ENCODE data around the gene CPXM1. TPM values are rescaled to one million over a fixed set of nuclear protein-coding genes. Genes with fewer than 3 reads are reported as not detected.

CPXM1 gene
- total RNA-seq, 4 donors from 2014 or later, result 1.9 to 7.1 (median 2.3) TPM; not detected in 1

DNA sequence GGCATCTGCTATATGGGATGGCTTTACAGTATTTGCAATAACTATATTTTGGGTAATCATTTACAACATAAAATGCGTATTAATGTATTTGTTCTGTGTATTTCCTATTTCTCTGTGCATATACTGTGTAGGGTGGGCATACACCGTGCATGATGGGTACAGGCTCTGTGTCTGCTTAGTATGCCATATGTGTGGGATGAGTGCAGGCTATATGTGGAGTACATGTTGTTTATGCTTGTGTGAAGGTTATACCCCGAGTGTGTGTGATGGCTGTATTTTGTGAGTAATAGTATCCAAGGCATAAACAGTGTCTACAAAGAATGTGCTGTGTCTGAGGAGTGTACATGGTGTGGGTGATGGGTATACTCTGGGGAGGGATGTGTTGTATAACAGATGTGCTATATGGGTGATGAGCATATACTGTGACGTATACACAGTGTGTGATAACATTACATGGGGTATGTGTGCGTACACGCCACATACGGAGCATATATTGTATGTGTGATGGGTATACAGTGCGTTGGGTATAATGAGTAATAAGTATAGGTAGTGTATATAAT is 52.7 kb downstream of the CPXM1 start:
- WGBS, 2 donors (ENCODE audit: low coverage in 1 of 2), result 76 to 77% methylated on average over 7 to 8 of the region's 8 CpGs
- Histone ChIP-seq H3K27me3 (peaks cover 39% of the 10 kb centered on the region), H3K9me3 (no peaks in the 10 kb centered on the region), H3K36me3 (no peaks in the 10 kb centered on the region), H3K4me3 (no peak overlapping the region), H3K27ac (no peak overlapping the region), H3K4me1 (peaks cover 0 to 26% (median 10%) of the 10 kb centered on the region in 3 donors)
- TF ChIP-seq, protein P1, sequence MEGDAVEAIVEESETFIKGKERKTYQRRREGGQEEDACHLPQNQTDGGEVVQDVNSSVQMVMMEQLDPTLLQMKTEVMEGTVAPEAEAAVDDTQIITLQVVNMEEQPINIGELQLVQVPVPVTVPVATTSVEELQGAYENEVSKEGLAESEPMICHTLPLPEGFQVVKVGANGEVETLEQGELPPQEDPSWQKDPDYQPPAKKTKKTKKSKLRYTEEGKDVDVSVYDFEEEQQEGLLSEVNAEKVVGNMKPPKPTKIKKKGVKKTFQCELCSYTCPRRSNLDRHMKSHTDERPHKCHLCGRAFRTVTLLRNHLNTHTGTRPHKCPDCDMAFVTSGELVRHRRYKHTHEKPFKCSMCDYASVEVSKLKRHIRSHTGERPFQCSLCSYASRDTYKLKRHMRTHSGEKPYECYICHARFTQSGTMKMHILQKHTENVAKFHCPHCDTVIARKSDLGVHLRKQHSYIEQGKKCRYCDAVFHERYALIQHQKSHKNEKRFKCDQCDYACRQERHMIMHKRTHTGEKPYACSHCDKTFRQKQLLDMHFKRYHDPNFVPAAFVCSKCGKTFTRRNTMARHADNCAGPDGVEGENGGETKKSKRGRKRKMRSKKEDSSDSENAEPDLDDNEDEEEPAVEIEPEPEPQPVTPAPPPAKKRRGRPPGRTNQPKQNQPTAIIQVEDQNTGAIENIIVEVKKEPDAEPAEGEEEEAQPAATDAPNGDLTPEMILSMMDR (IDR thresholded peaks at IDR 0.05), result no peak
- TF ChIP-seq EP300 (IDR thresholded peaks at IDR 0.05), result no peak
- TF ChIP-seq POLR2A (IDR thresholded peaks at IDR 0.05), result no peak
- TF ChIP-seq POLR2AphosphoS5 (IDR thresholded peaks at IDR 0.05), result no peak
- no peak for ATAC-seq

DNA sequence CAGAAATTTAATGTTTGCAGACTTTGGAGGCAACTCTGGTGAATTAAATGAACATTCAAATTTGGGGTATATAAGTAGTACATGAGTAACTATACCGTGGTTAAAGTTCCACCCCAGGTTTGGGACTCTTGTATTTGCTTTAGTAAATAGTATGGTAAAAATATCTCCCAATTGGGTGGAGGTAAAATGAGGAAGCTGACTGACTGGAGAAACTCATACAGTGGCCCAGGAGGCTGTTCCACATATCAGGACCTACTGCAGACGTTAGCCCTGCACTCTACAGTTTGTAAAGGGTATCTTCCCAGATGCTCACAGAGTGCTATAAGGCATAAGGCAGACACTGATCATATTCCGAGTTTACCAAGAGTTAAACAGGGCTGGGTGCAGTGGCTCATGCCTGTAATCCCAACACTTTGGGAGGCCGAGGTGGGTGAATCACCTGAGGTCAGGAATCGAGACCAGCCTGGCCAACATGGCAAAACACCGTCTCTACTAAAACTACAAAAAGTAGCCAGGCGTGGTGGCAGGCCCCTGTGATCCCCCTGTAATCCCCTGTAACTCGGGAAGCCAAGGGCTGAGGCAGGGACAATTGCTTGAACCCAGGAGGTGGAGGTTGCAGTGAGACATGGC is 53.7 kb downstream of the CPXM1 start:
- Histone ChIP-seq H3K36me3 (no peaks in the 10 kb centered on the region), H3K9me3 (no peaks in the 10 kb centered on the region), H3K4me1 (peaks cover 0 to 16% (median 3%) of the 10 kb centered on the region in 3 donors), H3K4me3 (no peak overlapping the region), H3K27me3 (peaks cover 29% of the 10 kb centered on the region), H3K27ac (no peak overlapping the region)
- no peak for TF ChIP-seq EP300 (IDR thresholded peaks at IDR 0.05)
- TF ChIP-seq, protein P1 (IDR thresholded peaks at IDR 0.05), result no peak
- no peak for TF ChIP-seq POLR2A (IDR thresholded peaks at IDR 0.05)
- TF ChIP-seq POLR2AphosphoS5 (IDR thresholded peaks at IDR 0.05), result no peak
- WGBS, 2 donors (ENCODE audit: low coverage in 1 of 2), result 52 to 67% methylated on average over 4 to 5 of the region's 8 CpGs
- ATAC-seq, result no peak

DNA sequence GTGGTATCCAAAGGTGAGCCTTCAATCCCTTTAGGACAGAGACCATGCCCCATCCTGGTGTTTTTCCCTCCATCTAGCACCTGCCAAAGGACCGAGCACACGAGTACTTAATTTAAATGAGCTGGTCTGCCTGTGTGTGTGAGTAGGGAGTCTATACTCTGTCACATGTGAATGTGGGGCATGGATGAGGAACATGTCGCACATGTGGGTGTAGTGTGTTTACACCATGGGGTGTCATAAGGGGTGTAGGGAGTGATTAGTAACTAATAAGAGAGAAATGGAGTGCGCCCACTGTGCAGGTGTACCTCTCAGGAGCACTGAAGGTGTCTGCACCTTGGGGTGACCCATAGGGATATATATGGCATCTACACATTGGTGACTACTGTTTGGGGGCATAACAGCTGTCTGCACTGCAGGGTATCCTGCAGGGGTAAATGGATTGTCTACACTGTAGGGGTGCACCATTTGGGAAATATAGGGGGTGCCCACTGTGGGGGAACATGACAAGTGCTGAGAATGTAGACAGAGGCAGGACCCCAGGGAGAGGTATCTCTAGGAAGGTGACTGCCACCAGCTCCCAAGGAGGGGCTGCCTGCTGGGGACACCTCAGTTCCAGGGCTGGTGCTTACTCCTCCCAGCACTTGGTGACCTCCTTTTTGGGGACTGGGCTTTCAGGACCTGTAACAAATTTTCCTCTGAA is 54.3 kb downstream of the CPXM1 start:
- peaks cover 22% of the 10 kb centered on the region for H3K27me3 ChIP-seq
- H3K4me3 ChIP-seq, result no peak overlapping the region
- no peak for ATAC-seq
- H3K27ac ChIP-seq, result no peak overlapping the region
- H3K36me3 ChIP-seq, result no peaks in the 10 kb centered on the region
- no peaks in the 10 kb centered on the region for H3K9me3 ChIP-seq
- H3K4me1 ChIP-seq, result peaks cover 0 to 9% (median 0%) of the 10 kb centered on the region in 3 donors
- 82 to 100% methylated on average over 1 to 3 of the region's 4 CpGs for WGBS, 2 donors (ENCODE audit: low coverage in 1 of 2)
- TF ChIP-seq EP300 (IDR thresholded peaks at IDR 0.05) (no peak), POLR2AphosphoS5 (IDR thresholded peaks at IDR 0.05) (no peak), POLR2A (IDR thresholded peaks at IDR 0.05) (no peak)
- TF ChIP-seq, protein P1 (IDR thresholded peaks at IDR 0.05), result no peak

DNA sequence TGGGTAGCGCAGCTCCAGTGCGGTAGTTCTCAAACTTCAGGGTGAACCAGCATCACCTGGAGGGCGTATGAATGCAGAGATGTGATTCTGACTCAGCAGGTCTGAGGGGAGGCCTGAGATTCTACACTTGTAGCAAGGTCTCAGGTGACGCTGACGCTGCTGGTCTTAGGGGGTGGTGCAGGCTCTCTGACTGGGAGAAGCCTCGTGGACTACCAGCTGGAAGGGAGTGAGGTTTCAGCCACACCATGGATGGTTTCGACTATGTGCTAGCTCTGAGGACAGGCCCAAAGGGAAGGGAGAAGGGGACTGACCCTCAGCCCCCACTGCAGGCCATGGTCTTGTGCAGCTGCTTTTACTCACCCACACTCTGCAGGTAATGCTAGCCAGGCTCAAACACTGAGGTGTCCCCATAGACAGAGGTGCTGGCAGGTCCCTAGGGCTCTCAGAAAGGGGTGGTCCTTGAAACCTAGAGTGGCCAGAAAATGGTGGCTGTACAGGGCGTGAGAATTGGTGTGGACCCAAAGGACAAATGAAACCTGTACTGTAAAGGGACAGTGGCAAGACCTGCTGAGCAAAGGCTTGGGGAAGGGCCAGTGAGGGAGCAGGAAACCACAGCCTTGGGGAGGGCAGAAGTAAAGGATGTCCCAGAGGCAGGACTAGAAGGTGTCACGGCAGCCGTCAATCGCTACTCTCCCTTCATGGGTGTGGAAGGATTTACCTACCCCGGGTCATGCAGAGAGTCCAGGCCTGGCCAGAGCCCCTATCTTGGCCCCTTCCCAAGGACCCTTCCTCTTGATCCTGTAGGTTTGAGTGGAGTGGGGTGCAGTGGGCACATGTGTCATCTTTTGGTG is 55.1 kb downstream of the CPXM1 start:
- Histone ChIP-seq H3K36me3 (no peaks in the 10 kb centered on the region), H3K4me3 (no peak overlapping the region), H3K4me1 (peaks cover 0 to 1% (median 0%) of the 10 kb centered on the region in 3 donors), H3K27me3 (peaks cover 14% of the 10 kb centered on the region), H3K27ac (no peak overlapping the region), H3K9me3 (no peaks in the 10 kb centered on the region)
- TF ChIP-seq EP300 (IDR thresholded peaks at IDR 0.05), result no peak
- no peak for TF ChIP-seq POLR2A (IDR thresholded peaks at IDR 0.05)
- TF ChIP-seq, protein P1 (IDR thresholded peaks at IDR 0.05), result no peak
- TF ChIP-seq POLR2AphosphoS5 (IDR thresholded peaks at IDR 0.05), result no peak
- no peak for ATAC-seq
- 80% methylated on average over 6 of the region's 12 CpGs; no CpG with 5 or more reads in 1 of the 2 donors for WGBS, 2 donors (ENCODE audit: low coverage in 1 of 2)

Other genes starting within 250 kb of the CPXM1 start
- gene NOP56, start 148.0 kb downstream of the CPXM1 start, total RNA-seq, result 100 to 1,000 TPM in 1 of 4 donors, 10 to 100 TPM in 3; 44.8 to 108 (median 54.6) TPM
- gene IDH3B, start 136.4 kb downstream of the CPXM1 start, total RNA-seq, result 100 to 1,000 TPM; 103 to 158 (median 116) TPM
- gene EBF4, start 107.8 kb downstream of the CPXM1 start, total RNA-seq, result 10 to 100 TPM; 14.5 to 36.6 (median 19.6) TPM
- not detected for gene C20orf141, start 14.4 kb upstream of the CPXM1 start, total RNA-seq
- gene TMEM239, start 15.7 kb upstream of the CPXM1 start, total RNA-seq, result under 1 TPM in 1 of 4 donors, not detected in 3; 0.15 TPM
- 10 to 100 TPM; 13.8 to 23.2 (median 16.7) TPM for gene PCED1A, start 40.0 kb upstream of the CPXM1 start, total RNA-seq
- gene VPS16, start 40.1 kb upstream of the CPXM1 start, total RNA-seq, result 10 to 100 TPM; 22.1 to 44.0 (median 30.7) TPM
- gene PTPRA, start 72.9 kb upstream of the CPXM1 start, total RNA-seq, result 10 to 100 TPM; 54.1 to 85.4 (median 67.0) TPM
- gene GNRH2, start 243.0 kb upstream of the CPXM1 start, total RNA-seq, result under 1 TPM in 1 of 4 donors, not detected in 3; 0.54 TPM
- 10 to 100 TPM; 67.3 to 80.8 (median 72.7) TPM for gene MRPS26, start 245.4 kb upstream of the CPXM1 start, total RNA-seq